ENCODE data around the gene PRRX2. TPM values are rescaled to one million over a fixed set of nuclear protein-coding genes. Genes with fewer than 3 reads are reported as not detected.

PRRX2 gene
- total and polyA plus RNA-seq, 7 experiments from 2014 or later = 1.1 TPM; not detected in 6

DNA sequence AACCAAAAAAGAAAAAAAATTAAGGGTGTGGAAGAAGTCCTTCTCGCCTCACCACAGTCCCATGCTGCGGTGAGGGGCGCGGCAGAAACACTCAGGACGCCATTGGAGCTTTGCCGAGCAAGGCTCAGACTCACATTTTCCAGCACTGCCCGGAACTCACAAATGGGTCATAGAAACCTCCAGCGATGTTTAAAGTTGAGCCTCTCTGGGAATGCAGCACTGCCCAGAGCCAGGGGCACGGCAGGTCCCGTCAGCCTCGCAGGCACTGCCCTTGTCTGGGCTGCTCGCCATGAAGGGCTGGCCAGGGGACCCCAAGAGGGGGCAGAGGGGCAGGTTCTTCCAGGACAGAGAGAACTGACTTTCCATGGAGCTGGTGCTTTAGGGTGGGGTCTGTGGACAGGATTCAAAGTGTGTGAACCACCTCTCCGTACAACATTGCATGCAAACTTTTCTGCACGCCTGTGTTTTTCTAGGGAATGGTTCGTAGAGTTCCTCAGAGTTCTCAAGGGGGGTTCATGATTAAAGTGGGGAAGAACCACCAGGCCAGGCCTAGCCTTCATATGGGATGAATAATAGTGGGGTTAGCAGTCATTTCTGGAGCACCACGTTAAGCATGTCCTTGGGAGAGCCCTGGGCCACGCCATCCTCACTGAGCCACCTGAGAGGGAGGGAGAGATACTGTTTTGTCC is 38.4 kb downstream of the PRRX2 start:
- DNase-seq (no peak), ATAC-seq (no peak)
- ChIA-PET POLR2A (no interaction called here), CTCF (no interaction called here)
- Histone ChIP-seq H3K27me3 (ENCODE audit: control insufficient read depth in 2 of 2, insufficient read depth in 2 of 2, low read length in 2 of 2) (no peaks in the 10 kb centered on the region), H3K4me3 (ENCODE audit: low read length) (no peak overlapping the region), H3K4me1 (ENCODE audit: control insufficient read depth in 2 of 2, insufficient read depth in 2 of 2, low read length in 2 of 2) (no peaks in the 10 kb centered on the region), H3K9me3 (ENCODE audit: control insufficient read depth in 2 of 3, low read length in 3 of 3) (no peaks in the 10 kb centered on the region), H3K36me3 (ENCODE audit: control insufficient read depth in 2 of 3, insufficient read depth in 3 of 3, low read length in 3 of 3) (no peaks in the 10 kb centered on the region), H3K27ac (ENCODE audit: low read depth, low read length) (no peak overlapping the region)
- no peaks in the 10 kb centered on the region for H3K4me1 Mint-ChIP-seq
- intact Hi-C loops (cut with micrococcal nuclease) = no loop called here
- H3K9me3 Mint-ChIP-seq = no peaks in the 10 kb centered on the region
- peaks cover 3 to 26% (median 14%) of the 10 kb centered on the region in 5 donors for H3K27me3 Mint-ChIP-seq
- no peak overlapping the region for H3K4me3 Mint-ChIP-seq
- no peaks in the 10 kb centered on the region for H3K36me3 Mint-ChIP-seq
- H3K27ac Mint-ChIP-seq = no peak overlapping the region

DNA sequence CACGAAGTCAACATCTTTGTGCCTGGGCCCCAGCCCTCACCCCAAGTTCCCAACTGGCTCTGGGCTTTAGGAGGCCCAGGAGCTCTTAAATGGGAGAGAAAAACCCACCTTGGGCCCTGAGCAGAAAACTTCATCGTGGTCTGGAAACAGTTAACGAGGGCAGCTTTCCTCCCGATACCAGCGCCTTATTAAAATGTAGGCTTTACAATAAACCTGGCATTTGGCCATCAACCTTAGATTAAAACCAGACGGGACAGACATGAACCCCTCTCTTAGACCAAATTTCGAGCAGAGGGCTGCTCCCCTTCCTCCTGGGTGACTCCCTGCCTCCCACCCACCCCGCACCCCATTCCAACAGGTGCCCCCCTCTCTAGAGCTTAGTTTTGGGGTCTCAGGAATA is 39.4 kb downstream of the PRRX2 start:
- DNase-seq (no peak), ATAC-seq (no peak)
- ChIA-PET POLR2A (no interaction called here), CTCF (no interaction called here)
- H3K4me3 Mint-ChIP-seq = no peak overlapping the region
- no peaks in the 10 kb centered on the region for H3K4me1 ChIP-seq (ENCODE audit: control insufficient read depth in 2 of 2, insufficient read depth in 2 of 2, low read length in 2 of 2)
- intact Hi-C loops (cut with micrococcal nuclease) = no loop called here
- H3K27me3 Mint-ChIP-seq = peaks cover under 1 to 16% (median 8%) of the 10 kb centered on the region in 5 donors
- no peak overlapping the region for H3K27ac Mint-ChIP-seq
- H3K9me3 Mint-ChIP-seq = no peaks in the 10 kb centered on the region
- no peaks in the 10 kb centered on the region for H3K36me3 ChIP-seq (ENCODE audit: control insufficient read depth in 2 of 3, insufficient read depth in 3 of 3, low read length in 3 of 3)
- H3K4me3 ChIP-seq (ENCODE audit: low read length) = no peak overlapping the region
- H3K9me3 ChIP-seq (ENCODE audit: control insufficient read depth in 2 of 3, low read length in 3 of 3) = no peaks in the 10 kb centered on the region
- no peak overlapping the region for H3K27ac ChIP-seq (ENCODE audit: low read depth, low read length)
- peaks cover 0 to under 1% (median 0%) of the 10 kb centered on the region in 7 donors for H3K4me1 Mint-ChIP-seq
- H3K27me3 ChIP-seq (ENCODE audit: control insufficient read depth in 2 of 2, insufficient read depth in 2 of 2, low read length in 2 of 2) = no peaks in the 10 kb centered on the region
- no peaks in the 10 kb centered on the region for H3K36me3 Mint-ChIP-seq

DNA sequence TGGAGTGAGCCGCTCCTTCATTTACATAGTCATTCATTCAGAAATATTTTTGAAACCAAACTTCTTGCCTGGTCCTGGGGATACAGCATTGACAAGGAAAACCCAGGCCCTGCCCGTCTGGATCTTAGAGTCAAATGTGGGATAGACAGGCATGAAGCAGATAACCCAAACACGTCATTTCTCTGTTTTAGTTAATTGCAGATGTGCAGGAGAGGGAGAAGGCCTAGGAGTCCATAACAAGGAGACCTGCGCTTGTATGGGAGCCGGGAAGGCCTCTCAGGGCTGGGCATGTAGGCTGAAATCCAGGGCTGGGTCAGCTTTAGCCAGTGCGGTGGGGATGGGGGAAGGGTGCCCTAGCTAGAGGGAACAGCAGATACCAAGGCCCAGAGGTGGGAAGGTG is 43.3 kb downstream of the PRRX2 start:
- POLR2A ChIA-PET = no interaction called here
- H3K36me3 ChIP-seq (ENCODE audit: control insufficient read depth in 2 of 3, insufficient read depth in 3 of 3, low read length in 3 of 3) = no peaks in the 10 kb centered on the region

DNA sequence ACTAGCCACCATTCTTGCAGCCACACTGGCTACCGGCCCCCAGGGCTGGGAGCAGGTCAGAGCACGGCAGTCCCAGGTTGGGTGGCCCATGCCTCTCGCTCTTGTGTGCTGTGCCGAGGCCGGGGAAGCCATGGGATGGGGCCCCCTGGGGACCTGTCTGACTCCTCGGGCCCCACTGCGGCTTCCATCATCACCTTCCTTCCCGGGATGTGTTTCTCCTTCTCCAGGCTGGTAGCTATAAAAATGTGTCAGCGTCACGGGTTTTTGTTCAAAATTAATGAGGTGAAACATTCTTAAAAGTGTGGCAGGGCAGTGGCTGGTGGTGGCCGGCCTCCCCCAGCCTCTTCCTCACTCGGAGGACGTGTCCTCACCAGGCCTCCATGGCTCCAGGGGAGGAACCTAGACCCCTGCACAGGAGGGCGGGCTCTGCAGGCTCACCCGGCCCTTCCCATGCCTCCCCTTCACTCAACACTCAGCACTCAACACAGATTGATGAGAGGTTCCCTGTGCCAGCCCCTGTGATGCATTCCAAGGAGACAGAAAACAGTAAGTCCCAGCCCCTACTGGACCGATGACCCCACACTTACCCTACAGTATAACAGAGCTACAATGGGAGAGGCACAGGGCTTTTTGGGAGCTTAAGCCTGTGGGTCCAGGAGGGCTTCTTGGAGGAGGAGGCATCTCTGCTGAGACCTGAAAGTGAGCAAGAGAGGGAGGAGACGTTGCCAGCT is 44.2 kb downstream of the PRRX2 start:
- no peaks in the 10 kb centered on the region for H3K36me3 ChIP-seq (ENCODE audit: control insufficient read depth in 2 of 3, insufficient read depth in 3 of 3, low read length in 3 of 3)
- H3K27ac ChIP-seq (ENCODE audit: low read depth, low read length) = no peak overlapping the region
- Mint-ChIP-seq H3K4me1 (peaks cover 0 to 28% (median 18%) of the 10 kb centered on the region in 7 donors), H3K36me3 (no peaks in the 10 kb centered on the region), H3K4me3 (peak overlapping the region in 1 of 10 donors; percentile 33), H3K9me3 (no peaks in the 10 kb centered on the region), H3K27ac (peak overlapping the region in 3 of 9 donors; percentile 19 to 54 (median 33)), H3K27me3 (no peaks in the 10 kb centered on the region)
- DNase-seq (no peak), ATAC-seq (no peak)
- intact Hi-C loops (cut with micrococcal nuclease) = no loop called here
- peaks cover 0 to 20% of the 10 kb centered on the region in 2 donors for H3K4me1 ChIP-seq (ENCODE audit: control insufficient read depth in 2 of 2, insufficient read depth in 2 of 2, low read length in 2 of 2)
- ChIA-PET CTCF (no interaction called here), POLR2A (no interaction called here)
- no peaks in the 10 kb centered on the region for H3K9me3 ChIP-seq (ENCODE audit: control insufficient read depth in 2 of 3, low read length in 3 of 3)
- H3K27me3 ChIP-seq (ENCODE audit: control insufficient read depth in 2 of 2, insufficient read depth in 2 of 2, low read length in 2 of 2) = no peaks in the 10 kb centered on the region
- no peak overlapping the region for H3K4me3 ChIP-seq (ENCODE audit: low read length)

More for the DNA sequence above, 43.3 kb downstream of the PRRX2 start:
- H3K36me3 Mint-ChIP-seq = no peaks in the 10 kb centered on the region
- H3K27me3 Mint-ChIP-seq = no peaks in the 10 kb centered on the region
- DNase-seq (no peak), ATAC-seq (no peak)
- CTCF ChIA-PET = no interaction called here
- peaks cover 0 to 20% of the 10 kb centered on the region in 2 donors for H3K4me1 ChIP-seq (ENCODE audit: control insufficient read depth in 2 of 2, insufficient read depth in 2 of 2, low read length in 2 of 2)
- peak overlapping the region in 2 of 9 donors; percentile 0 to 3 for H3K27ac Mint-ChIP-seq
- no peak overlapping the region for H3K4me3 ChIP-seq (ENCODE audit: low read length)
- H3K27ac ChIP-seq (ENCODE audit: low read depth, low read length) = no peak overlapping the region
- peaks cover 0 to 28% (median 18%) of the 10 kb centered on the region in 7 donors for H3K4me1 Mint-ChIP-seq
- no peaks in the 10 kb centered on the region for H3K9me3 ChIP-seq (ENCODE audit: control insufficient read depth in 2 of 3, low read length in 3 of 3)
- intact Hi-C loops (cut with micrococcal nuclease) = no loop called here
- H3K27me3 ChIP-seq (ENCODE audit: control insufficient read depth in 2 of 2, insufficient read depth in 2 of 2, low read length in 2 of 2) = no peaks in the 10 kb centered on the region
- no peaks in the 10 kb centered on the region for H3K9me3 Mint-ChIP-seq
- H3K4me3 Mint-ChIP-seq = peak overlapping the region in 1 of 10 donors; percentile 45

DNA sequence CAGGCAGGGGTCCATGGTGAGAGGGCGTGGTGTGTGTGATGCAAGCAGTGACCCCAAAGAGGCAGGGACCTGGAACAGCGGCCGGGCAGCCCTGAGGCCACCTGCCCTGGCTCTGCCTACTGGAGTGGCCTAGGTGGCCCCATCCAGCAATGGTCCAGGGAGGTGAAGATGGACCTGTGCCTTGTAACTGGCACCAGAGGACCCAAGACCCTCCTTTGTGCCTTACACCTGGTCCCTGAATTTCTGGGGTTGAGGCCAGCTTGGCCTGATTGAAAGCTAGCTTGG is 44.7 kb downstream of the PRRX2 start:
- Mint-ChIP-seq H3K27me3 (peaks cover 0 to 5% (median 0%) of the 10 kb centered on the region in 5 donors), H3K9me3 (no peaks in the 10 kb centered on the region), H3K27ac (peak overlapping the region in 3 of 9 donors; percentile 19 to 54 (median 33)), H3K36me3 (no peaks in the 10 kb centered on the region), H3K4me3 (peak overlapping the region in 1 of 10 donors; percentile 33), H3K4me1 (peaks cover 0 to 28% (median 18%) of the 10 kb centered on the region in 7 donors)
- no peak for DNase-seq
- ChIA-PET POLR2A (no interaction called here), CTCF (no interaction called here)
- ATAC-seq = no peak
- H3K4me3 ChIP-seq (ENCODE audit: low read length) = no peak overlapping the region
- intact Hi-C loops (cut with micrococcal nuclease) = no loop called here
- H3K9me3 ChIP-seq (ENCODE audit: control insufficient read depth in 2 of 3, low read length in 3 of 3) = no peaks in the 10 kb centered on the region
- H3K4me1 ChIP-seq (ENCODE audit: control insufficient read depth in 2 of 2, insufficient read depth in 2 of 2, low read length in 2 of 2) = peaks cover 0 to 20% of the 10 kb centered on the region in 2 donors
- no peaks in the 10 kb centered on the region for H3K36me3 ChIP-seq (ENCODE audit: control insufficient read depth in 2 of 3, insufficient read depth in 3 of 3, low read length in 3 of 3)
- no peaks in the 10 kb centered on the region for H3K27me3 ChIP-seq (ENCODE audit: control insufficient read depth in 2 of 2, insufficient read depth in 2 of 2, low read length in 2 of 2)
- H3K27ac ChIP-seq (ENCODE audit: low read depth, low read length) = no peak overlapping the region

DNA sequence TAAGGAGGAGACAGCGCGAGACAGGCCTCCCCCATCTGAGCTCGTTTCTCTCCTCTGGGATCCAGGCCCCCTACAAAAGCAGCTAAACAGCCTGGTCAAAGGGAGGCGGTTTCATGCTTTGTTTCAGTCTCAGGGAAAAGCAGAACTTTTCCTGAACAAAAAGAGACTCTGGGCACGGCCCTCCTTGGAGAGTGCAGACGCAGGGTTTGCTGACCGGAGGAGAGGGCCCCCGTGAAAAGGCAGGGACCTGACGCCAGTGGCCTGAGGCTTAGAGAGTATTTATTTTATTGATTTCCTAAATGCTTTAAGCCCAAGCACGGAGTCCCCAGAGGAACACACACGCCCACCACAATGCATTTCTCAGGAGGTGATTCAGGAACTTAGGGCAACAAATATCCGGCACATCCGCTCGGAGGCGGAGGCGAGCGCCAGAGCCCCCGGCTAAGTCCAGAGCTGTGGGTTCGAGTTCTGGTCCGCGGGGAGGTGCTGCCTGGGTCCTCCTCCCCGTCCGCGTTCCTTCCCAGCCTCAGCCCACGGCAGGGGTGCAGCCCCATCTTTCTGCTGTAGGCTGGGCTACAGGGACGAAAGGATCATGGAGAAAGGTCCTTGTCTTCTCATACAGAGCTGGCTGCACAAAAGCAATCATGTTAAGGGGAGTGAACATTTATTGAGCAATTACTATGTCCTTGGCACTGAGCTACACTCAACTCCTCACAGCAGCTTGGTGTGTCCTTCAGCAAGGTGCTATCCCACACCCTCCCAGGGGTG is 47.4 kb downstream of the PRRX2 start:
- ChIA-PET CTCF (interaction anchor here (0.5 to 1.2 kb wide), 3 partner anchors 13 to 74 kb away, joined by 3 to 4 read pairs (median 3); no protein-coding TSS in a partner anchor), POLR2A (interaction anchor here (0.6 to 1.0 kb wide), 2 partner anchors 13 to 15 kb away, joined by 3 read pairs; no protein-coding TSS in a partner anchor)
- Histone ChIP-seq H3K27ac (ENCODE audit: low read depth, low read length) (no peak overlapping the region), H3K9me3 (ENCODE audit: control insufficient read depth in 2 of 3, low read length in 3 of 3) (no peaks in the 10 kb centered on the region), H3K4me3 (ENCODE audit: low read length) (no peak overlapping the region), H3K27me3 (ENCODE audit: control insufficient read depth in 2 of 2, insufficient read depth in 2 of 2, low read length in 2 of 2) (no peaks in the 10 kb centered on the region), H3K4me1 (ENCODE audit: control insufficient read depth in 2 of 2, insufficient read depth in 2 of 2, low read length in 2 of 2) (peaks cover 0 to 20% of the 10 kb centered on the region in 2 donors), H3K36me3 (ENCODE audit: control insufficient read depth in 2 of 3, insufficient read depth in 3 of 3, low read length in 3 of 3) (no peaks in the 10 kb centered on the region)
- DNase-seq (no peak), ATAC-seq (no peak)
- Mint-ChIP-seq H3K9me3 (no peaks in the 10 kb centered on the region), H3K27ac (peak overlapping the region in 2 of 9 donors; percentile 46 to 62), H3K4me1 (peaks cover 0 to 28% (median 22%) of the 10 kb centered on the region in 7 donors), H3K36me3 (no peaks in the 10 kb centered on the region), H3K27me3 (peaks cover 0 to 18% (median 0%) of the 10 kb centered on the region in 5 donors), H3K4me3 (peak overlapping the region in 8 of 10 donors; percentile 13 to 73 (median 42))
- intact Hi-C loops (cut with micrococcal nuclease) = no loop called here
